GM18909 (cell line): ENCODE results near the gene XRCC3.
"Not testable (repeated sequence)": the region's sequence is repeated elsewhere in the genome, so short reads cannot be mapped to it uniquely, and the experiment has no call there.

ENCODE experiments used
- ATAC-seq: cut with Tn5 transposase; IDR thresholded peaks from one replicate; pipeline ENCODE4 v1.9.1; 2021; ENCODE audit warnings: mild to moderate bottlenecking; ENCODE audit not compliant: unreplicated experiment, poor library complexity

The XRCC3 gene

GRCh38 chr14:103676881-103677675, 38.2 kb downstream of the XRCC3 start:
- no peak for ATAC-seq

- ATAC-seq: no peak
Observed at GRCh38 chr14:103675957-103676356, 39.3 kb downstream of the XRCC3 start.

GRCh38 chr14:103671911-103672310, 43.3 kb downstream of the XRCC3 start:
- no peak for ATAC-seq

GRCh38 chr14:103669370-103669769, 45.9 kb downstream of the XRCC3 start:
- no peak for ATAC-seq

- ATAC-seq: no peak
Observed at GRCh38 chr14:103668117-103668516, 47.1 kb downstream of the XRCC3 start.

- ATAC-seq: no peak
Observed at GRCh38 chr14:103667671-103668070, 47.6 kb downstream of the XRCC3 start.

GRCh38 chr14:103663506-103663905, 51.7 kb downstream of the XRCC3 start:
- ATAC-seq: no peak

GRCh38 chr14:103662591-103662990, 52.7 kb downstream of the XRCC3 start:
- no peak for ATAC-seq

GRCh38 chr14:103662029-103662428, 53.2 kb downstream of the XRCC3 start:
- ATAC-seq: no peak

- ATAC-seq: no peak
Observed at GRCh38 chr14:103659631-103660030, 55.6 kb downstream of the XRCC3 start.

GRCh38 chr14:103657471-103657870, 57.8 kb downstream of the XRCC3 start:
- ATAC-seq: no peak

GRCh38 chr14:103656756-103657133, 58.5 kb downstream of the XRCC3 start:
- ATAC-seq: no peak

GRCh38 chr14:103656031-103656755, 59.1 kb downstream of the XRCC3 start:
- no peak for ATAC-seq

- ATAC-seq: no peak
Observed at GRCh38 chr14:103654619-103655018, 60.6 kb downstream of the XRCC3 start.

GRCh38 chr14:103653805-103654204, 61.4 kb downstream of the XRCC3 start:
- no peak for ATAC-seq

- ATAC-seq: not testable (repeated sequence)
Observed at GRCh38 chr14:103653336-103653735, 61.9 kb downstream of the XRCC3 start.

GRCh38 chr14:103652806-103653205, 62.4 kb downstream of the XRCC3 start:
- ATAC-seq: no peak

- ATAC-seq: no peak
Observed at GRCh38 chr14:103651585-103651984, 63.7 kb downstream of the XRCC3 start.

GRCh38 chr14:103650213-103650612, 65.0 kb downstream of the XRCC3 start:
- ATAC-seq: no peak

GRCh38 chr14:103649001-103649400, 66.2 kb downstream of the XRCC3 start:
- ATAC-seq: no peak
